ENCODE measurements around the gene ABHD17A.
"Not testable (repeated sequence)": the region's sequence is repeated elsewhere in the genome, so short reads cannot be mapped to it uniquely, and the experiment has no call there.

- not testable (repeated sequence) for TF ChIP-seq EP300, POLR2AphosphoS5, CTCF, POLR2A (IDR thresholded peaks at IDR 0.05)
Observed at GRCh38 chr19:1878583-1878982, 6.7 kb downstream of the ABHD17A start.
